Activated naive CD4-positive, alpha-beta T cell treated with anti-CD3 and anti-CD28 coated beads for 36 hours (primary cell): ENCODE results near the gene ARL8B. TPM values are rescaled to one million over a fixed set of nuclear protein-coding genes. Genes with fewer than 3 reads are reported as not detected.
"Not testable (repeated sequence)": the region's sequence is repeated elsewhere in the genome, so short reads cannot be mapped to it uniquely, and the experiment has no call there.

Experiments used
- CTCF ChIA-PET: fragments of 350-600 bp; sonication (Branson Sonifier 250); formaldehyde crosslinking; loops from one replicate; lab custom pipeline; 2021; ENCODE audit warnings: antibody characterized with exemption; lab: Charles Lee
- DNase-seq: peaks from one replicate; pipeline ENCODE4 v3.0.0-alpha.2; 2020
- H3K27ac Mint-ChIP-seq: one replicate; pipeline ENCODE4 v1.8.0; 2021; ENCODE audit warnings: mild to moderate bottlenecking, mixed read lengths
- H3K27me3 Mint-ChIP-seq: one replicate; pipeline ENCODE4 v1.8.0; 2021; ENCODE audit warnings: low read depth, mixed read lengths
- H3K36me3 Mint-ChIP-seq: one replicate; pipeline ENCODE4 v1.8.0; 2021; ENCODE audit warnings: low read depth, mixed read lengths
- H3K4me1 Mint-ChIP-seq: one replicate; pipeline ENCODE4 v1.8.0; 2021; ENCODE audit warnings: low read depth, mixed read lengths
- H3K4me3 Mint-ChIP-seq: one replicate; pipeline ENCODE4 v1.8.0; 2021; ENCODE audit warnings: mild to moderate bottlenecking, moderate library complexity, mixed read lengths
- H3K9me3 Mint-ChIP-seq: one replicate; pipeline ENCODE4 v1.8.0; 2021; ENCODE audit warnings: mixed read lengths
- intact Hi-C: fragments of 100-400 bp; cut with micrococcal nuclease; formaldehyde crosslinking; loops from one replicate; pipeline ENCODE4 v1.15.1; 2023
- total RNA-seq, 2 experiments: library from RNA; stranded (reverse); gene quantifications; one replicate each; pipeline ENCODE4 v1.2.3, GENCODE V29; 2021

ARL8B gene
- total RNA-seq, 2 experiments from 2014 or later = 38.4 to 39.3 TPM

DNA sequence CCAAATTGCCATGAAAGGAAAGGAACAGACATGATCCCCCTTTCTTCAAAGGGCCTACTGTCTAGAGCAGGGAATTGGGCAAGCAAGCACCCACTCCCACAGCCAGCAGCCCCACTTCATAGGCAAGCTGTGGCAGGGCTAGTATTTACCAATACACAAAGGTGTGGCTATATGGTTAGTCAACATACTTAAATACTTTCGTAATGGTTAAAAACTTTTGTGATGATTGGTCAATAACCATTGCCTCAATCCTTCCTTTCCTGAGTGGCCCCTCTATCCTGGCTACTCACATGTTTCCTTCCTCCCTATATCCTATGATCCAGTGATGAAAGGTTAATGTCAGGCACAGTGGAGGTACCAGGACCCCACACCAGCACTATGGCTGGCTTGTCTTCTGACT is 30.1 kb upstream of the ARL8B start:
- peaks cover 7% of the 10 kb centered on the region for H3K4me1 Mint-ChIP-seq
- no peak for DNase-seq
- peaks cover 17% of the 10 kb centered on the region for H3K27me3 Mint-ChIP-seq
- no peaks in the 10 kb centered on the region for H3K9me3 Mint-ChIP-seq
- intact Hi-C loops = no loop called here
- CTCF ChIA-PET = no interaction called here
- no peaks in the 10 kb centered on the region for H3K36me3 Mint-ChIP-seq
- H3K27ac Mint-ChIP-seq = no peak overlapping the region
- no peak overlapping the region for H3K4me3 Mint-ChIP-seq

DNA sequence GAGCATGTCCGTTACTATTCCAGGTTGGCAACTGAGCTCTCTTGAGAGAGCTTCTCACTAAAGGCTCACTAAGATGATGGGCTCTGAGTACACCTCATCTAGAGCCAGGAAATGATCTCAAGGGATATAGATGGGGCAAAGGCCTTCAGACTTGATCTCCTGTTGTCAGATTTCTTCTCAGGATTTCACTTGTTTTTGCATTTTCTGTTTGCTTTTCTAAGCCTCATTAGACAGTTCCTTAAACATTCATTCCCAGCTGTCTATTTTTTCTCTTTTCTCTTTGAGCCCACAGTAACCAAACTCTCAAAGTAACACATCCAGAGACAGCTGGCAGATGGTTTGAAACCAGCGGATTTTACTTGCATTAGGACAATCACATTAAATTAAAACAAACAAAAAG is 28.4 kb upstream of the ARL8B start:
- peaks cover 24% of the 10 kb centered on the region for H3K27me3 Mint-ChIP-seq
- CTCF ChIA-PET = interaction anchor here (0.6 kb wide), 1 partner anchor 537 kb away, joined by 3 read pairs; no protein-coding TSS in a partner anchor
- intact Hi-C loops = no loop called here

DNA sequence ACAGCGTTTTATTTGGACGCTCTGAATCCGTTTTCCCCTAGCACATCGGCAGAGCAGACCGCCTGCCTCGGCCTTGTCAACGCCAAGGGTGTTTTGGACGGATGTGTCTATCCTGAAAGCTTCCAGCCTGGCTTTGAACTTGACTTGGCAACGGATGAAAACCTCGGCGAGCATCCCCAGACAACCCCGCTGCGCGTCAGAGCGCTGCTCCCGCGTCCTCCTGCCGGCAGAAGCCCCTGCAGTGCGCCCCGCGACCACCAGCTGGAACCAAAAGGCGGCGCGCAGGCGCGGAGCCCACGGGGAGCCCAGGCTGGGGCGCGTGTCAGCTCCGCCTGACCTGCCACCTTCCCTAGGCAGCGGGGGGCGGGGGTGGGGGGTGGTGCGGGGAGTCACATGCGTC is 26.2 kb upstream of the ARL8B start:
- peak overlapping the region; percentile 7 for H3K4me3 Mint-ChIP-seq
- peaks cover 26% of the 10 kb centered on the region for H3K27me3 Mint-ChIP-seq

More for the DNA sequence above, 28.4 kb upstream of the ARL8B start:
- H3K36me3 Mint-ChIP-seq = no peaks in the 10 kb centered on the region
- peaks cover 7% of the 10 kb centered on the region for H3K4me1 Mint-ChIP-seq
- no peak overlapping the region for H3K4me3 Mint-ChIP-seq
- no peak overlapping the region for H3K27ac Mint-ChIP-seq
- H3K9me3 Mint-ChIP-seq = no peaks in the 10 kb centered on the region
- no peak for DNase-seq

DNA sequence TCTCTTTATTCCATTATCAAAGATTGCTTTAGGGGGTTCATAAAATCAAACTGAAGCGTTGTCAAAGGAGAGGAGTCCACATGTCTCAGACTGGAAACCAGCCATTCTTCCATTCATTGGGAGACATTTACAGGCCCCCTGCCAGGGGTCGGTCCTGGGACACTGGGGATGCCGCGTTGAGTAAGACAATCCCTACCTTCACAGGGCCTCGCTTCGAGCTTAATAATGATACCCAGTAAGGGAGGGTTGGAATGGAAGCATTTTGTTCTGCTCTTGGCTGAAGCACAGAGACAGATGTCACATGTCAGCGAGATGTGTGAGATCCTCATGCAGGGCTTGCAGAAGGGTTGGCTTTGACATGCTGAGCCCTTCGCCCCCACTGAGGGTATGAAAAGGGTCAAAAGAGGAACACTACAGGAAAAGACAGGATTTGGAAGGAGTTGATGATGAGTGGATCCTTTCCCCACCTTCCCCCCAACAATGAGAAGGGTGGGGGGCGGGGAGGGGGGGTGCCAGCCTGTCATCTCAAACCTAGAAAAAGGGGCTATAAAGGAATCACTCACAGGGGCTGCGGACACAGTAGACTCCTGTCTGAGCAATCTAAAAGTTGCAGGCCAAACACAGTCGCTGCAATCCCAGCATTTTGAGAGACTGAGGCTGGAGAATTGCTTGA is 25.6 kb upstream of the ARL8B start:
- H3K4me3 Mint-ChIP-seq = no peak overlapping the region
- CTCF ChIA-PET = interaction anchor here (0.6 kb wide), 2 partner anchors 349 to 940 kb away, joined by 3 to 4 read pairs; no protein-coding TSS in a partner anchor
- no peak for DNase-seq
- H3K36me3 Mint-ChIP-seq = no peaks in the 10 kb centered on the region
- peaks cover 7% of the 10 kb centered on the region for H3K4me1 Mint-ChIP-seq
- intact Hi-C loops = no loop called here
- H3K27ac Mint-ChIP-seq = no peak overlapping the region
- H3K27me3 Mint-ChIP-seq = peaks cover 26% of the 10 kb centered on the region
- no peaks in the 10 kb centered on the region for H3K9me3 Mint-ChIP-seq

More for the DNA sequence above, 26.2 kb upstream of the ARL8B start:
- peaks cover 7% of the 10 kb centered on the region for H3K4me1 Mint-ChIP-seq
- no peaks in the 10 kb centered on the region for H3K36me3 Mint-ChIP-seq
- DNase-seq = no peak
- CTCF ChIA-PET = interaction anchor here (0.6 kb wide), 1 partner anchor 939 kb away, joined by 4 read pairs; no protein-coding TSS in a partner anchor
- H3K9me3 Mint-ChIP-seq = no peaks in the 10 kb centered on the region
- intact Hi-C loops = no loop called here
- H3K27ac Mint-ChIP-seq = no peak overlapping the region

DNA sequence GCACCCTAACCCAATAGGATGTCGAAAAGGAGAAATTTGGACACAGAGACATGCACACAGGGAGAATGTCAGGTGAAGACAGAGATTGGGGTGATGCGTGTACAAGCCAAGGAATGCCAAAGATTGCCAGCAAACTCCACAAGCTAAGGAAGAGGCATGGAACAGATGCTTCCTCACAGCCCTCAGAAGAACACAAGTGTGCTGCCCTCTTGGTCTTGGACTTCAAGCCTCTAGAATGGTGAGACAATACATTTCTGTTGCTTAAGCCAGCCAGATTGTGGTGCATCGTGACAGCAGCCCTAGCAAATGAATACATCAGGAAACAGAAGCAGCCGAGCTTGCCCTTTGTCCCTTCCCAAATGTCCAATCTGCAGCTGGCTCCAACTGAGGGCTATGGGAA is 23.7 kb upstream of the ARL8B start:
- no peak for DNase-seq
- intact Hi-C loops = no loop called here
- Mint-ChIP-seq H3K27me3 (peaks cover 26% of the 10 kb centered on the region), H3K4me1 (peaks cover 7% of the 10 kb centered on the region), H3K36me3 (no peaks in the 10 kb centered on the region), H3K27ac (no peak overlapping the region), H3K9me3 (no peaks in the 10 kb centered on the region), H3K4me3 (no peak overlapping the region)
- CTCF ChIA-PET = interaction anchor here (0.6 kb wide), 2 partner anchors 151 to 1017 kb away, joined by 3 to 4 read pairs; no protein-coding TSS in a partner anchor

DNA sequence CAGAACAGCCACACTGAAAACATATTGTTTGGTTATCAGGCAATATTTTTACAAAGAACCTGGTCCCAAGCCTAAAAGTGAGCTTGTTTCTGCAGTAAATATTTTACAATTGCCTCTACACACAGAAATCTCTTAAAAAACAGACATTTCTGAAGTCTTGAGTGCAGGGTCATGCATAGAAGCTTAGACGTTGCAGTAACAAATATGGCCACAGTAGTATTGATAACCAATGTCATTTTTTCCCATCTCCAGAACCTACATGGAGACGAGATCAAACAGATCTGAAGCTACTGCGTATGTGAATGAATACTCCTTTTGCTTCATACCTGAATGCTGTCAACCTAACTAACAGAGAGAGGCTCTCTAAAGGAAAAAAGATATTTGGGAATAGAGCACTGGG is 19.6 kb upstream of the ARL8B start:
- no peaks in the 10 kb centered on the region for H3K9me3 Mint-ChIP-seq
- H3K27me3 Mint-ChIP-seq = peaks cover 6% of the 10 kb centered on the region
- CTCF ChIA-PET = interaction anchor here (0.6 kb wide), 1 partner anchor 427 kb away, joined by 4 read pairs; no protein-coding TSS in a partner anchor
- H3K27ac Mint-ChIP-seq = no peak overlapping the region
- intact Hi-C loops = no loop called here
- no peak for DNase-seq
- H3K36me3 Mint-ChIP-seq = no peaks in the 10 kb centered on the region
- H3K4me1 Mint-ChIP-seq = no peaks in the 10 kb centered on the region
- no peak overlapping the region for H3K4me3 Mint-ChIP-seq

DNA sequence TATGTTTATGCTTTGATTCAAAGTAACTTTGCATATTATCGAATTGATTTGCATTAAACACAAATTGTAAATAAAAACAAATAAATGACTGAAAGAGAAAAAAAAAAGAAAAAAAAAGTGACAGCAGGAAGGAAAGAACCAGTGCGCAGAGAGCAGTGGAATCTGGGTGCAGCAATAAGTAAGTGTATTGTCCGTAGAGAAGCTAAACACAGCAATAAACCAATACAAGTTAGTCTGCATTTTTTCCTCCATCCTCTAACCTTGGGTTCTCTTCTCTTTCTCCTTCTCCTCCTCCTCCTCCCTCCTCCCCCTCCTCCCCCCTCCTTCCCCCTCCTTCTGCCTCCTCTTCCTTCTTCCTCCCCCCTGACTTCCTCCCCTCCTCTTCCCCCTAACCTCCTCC is 18.3 kb upstream of the ARL8B start:
- no peak overlapping the region for H3K27ac Mint-ChIP-seq
- CTCF ChIA-PET = no interaction called here
- no peaks in the 10 kb centered on the region for H3K4me1 Mint-ChIP-seq
- no peaks in the 10 kb centered on the region for H3K9me3 Mint-ChIP-seq
- intact Hi-C loops = no loop called here
- no peak for DNase-seq
- peaks cover 2% of the 10 kb centered on the region for H3K27me3 Mint-ChIP-seq
- no peak overlapping the region for H3K4me3 Mint-ChIP-seq
- no peaks in the 10 kb centered on the region for H3K36me3 Mint-ChIP-seq

DNA sequence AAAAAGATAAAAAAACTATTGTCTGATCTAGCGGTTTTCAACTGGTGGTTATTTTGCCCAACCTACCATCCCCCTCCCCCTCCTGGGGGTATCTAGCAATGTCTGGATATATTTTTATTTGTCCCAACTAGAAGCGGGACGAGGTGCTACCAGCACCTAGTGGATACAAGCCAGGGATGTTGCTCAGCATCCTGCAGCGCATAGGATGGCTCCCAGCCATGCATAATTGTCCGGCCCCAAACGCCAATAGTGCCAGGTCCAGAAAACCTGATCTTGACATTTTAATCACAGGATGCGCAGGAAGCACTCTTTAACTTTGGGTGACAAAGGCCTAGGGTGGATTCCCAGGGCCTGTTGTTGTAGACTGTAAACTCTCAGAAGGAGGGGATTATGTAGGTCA is 17.0 kb upstream of the ARL8B start:
- Mint-ChIP-seq H3K27ac (no peak overlapping the region), H3K4me1 (no peaks in the 10 kb centered on the region), H3K4me3 (no peak overlapping the region), H3K27me3 (no peaks in the 10 kb centered on the region), H3K36me3 (no peaks in the 10 kb centered on the region), H3K9me3 (no peaks in the 10 kb centered on the region)
- CTCF ChIA-PET = no interaction called here
- intact Hi-C loops = no loop called here
- DNase-seq = no peak

DNA sequence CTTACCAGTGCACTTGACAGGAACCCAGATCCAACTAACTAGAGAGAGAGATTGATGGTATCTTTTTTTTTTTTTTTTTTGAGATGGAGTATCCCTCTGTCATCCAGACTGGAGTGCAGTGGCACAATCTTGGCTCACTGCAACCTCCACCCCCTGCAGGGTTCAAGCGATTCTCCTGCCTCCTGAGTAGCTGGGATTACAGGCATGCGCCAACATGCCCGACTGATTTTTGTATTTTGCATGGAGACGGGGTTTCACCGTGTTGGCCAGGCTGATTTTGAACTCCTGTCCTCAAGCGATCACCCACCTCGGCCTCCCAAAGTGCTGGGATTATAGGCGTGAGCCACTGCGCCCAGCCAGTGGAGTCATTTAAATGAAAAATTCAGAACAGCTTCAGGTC is 15.7 kb upstream of the ARL8B start:
- H3K36me3 Mint-ChIP-seq, H3K27ac Mint-ChIP-seq, H3K4me3 Mint-ChIP-seq, H3K4me1 Mint-ChIP-seq, H3K27me3 Mint-ChIP-seq, DNase-seq, intact Hi-C loops, H3K9me3 Mint-ChIP-seq: not testable (repeated sequence)
- CTCF ChIA-PET = interaction anchor here (0.5 kb wide), 1 partner anchor 29 kb away, joined by 3 read pairs; no protein-coding TSS in a partner anchor

DNA sequence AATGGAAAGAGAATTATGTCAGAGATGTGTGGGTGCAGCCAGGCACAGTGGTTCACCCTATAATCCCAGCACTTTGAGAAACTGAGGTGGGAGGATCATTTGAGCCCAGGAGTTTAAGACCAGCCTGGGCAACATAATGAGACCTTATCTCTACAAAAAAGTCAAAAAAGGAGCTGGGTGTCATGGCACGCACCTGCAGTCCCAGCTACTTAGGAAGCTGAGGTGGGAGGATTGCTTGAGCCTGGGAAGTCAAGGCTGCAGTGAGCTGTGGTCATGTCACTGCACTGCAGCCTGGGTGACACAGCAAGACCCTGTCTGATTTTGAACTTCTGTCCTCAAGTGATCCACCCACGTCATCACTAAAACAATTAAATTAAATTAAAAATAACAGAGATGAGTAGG is 15.2 kb upstream of the ARL8B start:
- H3K4me3 Mint-ChIP-seq, DNase-seq, H3K27me3 Mint-ChIP-seq, H3K27ac Mint-ChIP-seq, intact Hi-C loops, H3K4me1 Mint-ChIP-seq, H3K9me3 Mint-ChIP-seq, H3K36me3 Mint-ChIP-seq: not testable (repeated sequence)
- CTCF ChIA-PET = interaction anchor here (0.5 to 0.7 kb wide), 2 partner anchors 30 to 445 kb away, joined by 3 to 4 read pairs; no protein-coding TSS in a partner anchor

DNA sequence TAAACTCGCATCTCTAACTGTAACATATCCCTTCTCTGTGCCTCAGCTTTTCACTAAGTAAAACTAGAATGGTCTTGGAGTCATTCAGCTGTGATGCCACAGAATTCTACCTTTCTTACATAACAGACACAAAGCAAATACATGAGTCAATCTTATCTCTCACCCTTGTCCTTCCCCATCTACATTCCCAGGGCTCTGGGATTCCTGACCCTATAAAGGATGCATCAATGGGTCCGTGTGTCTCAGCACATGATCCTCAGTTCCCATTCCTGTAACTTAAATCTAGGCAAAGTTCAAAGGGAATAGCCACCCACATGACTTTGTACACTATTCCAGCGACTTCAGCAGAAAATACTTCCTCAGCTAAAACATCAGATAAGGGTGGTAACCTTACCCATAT is 11.8 kb upstream of the ARL8B start:
- no peaks in the 10 kb centered on the region for H3K27me3 Mint-ChIP-seq
- no peak for DNase-seq
- H3K27ac Mint-ChIP-seq = no peak overlapping the region
- no peaks in the 10 kb centered on the region for H3K4me1 Mint-ChIP-seq
- H3K9me3 Mint-ChIP-seq = no peaks in the 10 kb centered on the region
- no peak overlapping the region for H3K4me3 Mint-ChIP-seq
- CTCF ChIA-PET = interaction anchor here (0.7 kb wide), 2 partner anchors 11 to 13 kb away, joined by 3 to 4 read pairs; no protein-coding TSS in a partner anchor
- intact Hi-C loops = no loop called here
- no peaks in the 10 kb centered on the region for H3K36me3 Mint-ChIP-seq

DNA sequence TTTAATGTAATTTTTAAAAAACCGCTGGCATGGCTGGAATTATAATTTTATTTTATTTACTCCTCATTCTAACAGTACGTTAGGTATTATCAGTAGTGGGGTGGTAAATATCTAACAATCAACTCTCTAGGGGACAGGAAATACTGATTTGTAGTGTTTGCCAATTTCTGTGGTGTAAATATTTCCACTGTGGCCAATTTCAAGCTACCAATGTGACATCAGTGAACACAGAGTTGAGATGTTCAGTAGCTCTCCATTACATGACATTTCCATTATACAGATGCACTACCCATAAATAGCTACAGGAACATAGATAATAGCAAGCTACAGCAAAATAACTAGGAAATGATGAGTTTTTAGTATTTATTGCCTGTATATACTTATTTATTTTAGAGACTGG is 10.0 kb upstream of the ARL8B start:
- H3K9me3 Mint-ChIP-seq = no peaks in the 10 kb centered on the region
- H3K4me1 Mint-ChIP-seq = no peaks in the 10 kb centered on the region
- CTCF ChIA-PET = interaction anchor here (0.6 kb wide), 2 partner anchors 100 to 426 kb away, joined by 3 to 9 read pairs; no protein-coding TSS in a partner anchor

DNA sequence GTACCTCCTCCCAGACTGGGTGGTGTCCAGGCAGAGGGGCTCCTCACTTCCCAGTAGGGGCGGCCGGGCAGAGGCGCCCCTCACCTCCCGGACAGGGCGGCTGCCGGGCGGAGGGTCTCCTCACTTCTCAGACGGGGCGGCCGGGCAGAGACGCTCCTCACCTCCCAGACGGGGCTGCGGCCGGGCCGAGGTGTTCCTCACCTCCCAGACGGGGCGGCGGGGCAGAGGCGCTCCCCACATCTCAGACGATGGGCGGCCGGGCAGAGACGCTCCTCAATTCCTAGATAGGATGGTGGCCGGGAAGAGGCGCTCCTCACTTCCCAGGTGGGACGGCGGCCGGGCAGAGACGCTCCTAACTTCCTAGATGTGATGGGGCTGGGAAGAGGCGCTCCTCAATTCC is 8.4 kb upstream of the ARL8B start:
- H3K4me3 Mint-ChIP-seq, intact Hi-C loops, H3K27me3 Mint-ChIP-seq, DNase-seq, H3K36me3 Mint-ChIP-seq, H3K4me1 Mint-ChIP-seq, H3K9me3 Mint-ChIP-seq, H3K27ac Mint-ChIP-seq, CTCF ChIA-PET: not testable (repeated sequence)

More for the DNA sequence above, 10.0 kb upstream of the ARL8B start:
- Mint-ChIP-seq H3K27ac (no peak overlapping the region), H3K36me3 (no peaks in the 10 kb centered on the region), H3K27me3 (no peaks in the 10 kb centered on the region), H3K4me3 (no peak overlapping the region)
- no peak for DNase-seq
- intact Hi-C loops = no loop called here
